Fibroblast of lung (primary cell): ENCODE data around the gene HTD2.

Source experiments
- CTCF ChIP-seq, 2 donors: IDR thresholded peaks in 1 of 2; conservative IDR thresholded peaks in 1 of 2; 1 replicate in 1 of 2; 2 replicates in 1 of 2; pipeline ENCODE4 v1.5.1; 2011 to 2012; ENCODE audit warnings: low read length in 2 of 2, control low read depth in 1 of 2, inconsistent platforms in 1 of 2, low read depth in 1 of 2, mild to moderate bottlenecking in 1 of 2
- EZH2 ChIP-seq: IDR thresholded peaks from 2 replicates; pipeline ENCODE4 v1.5.1; 2012; ENCODE audit warnings: low read length, control low read depth, mild to moderate bottlenecking; ENCODE audit errors: missing control alignments

DNA sequence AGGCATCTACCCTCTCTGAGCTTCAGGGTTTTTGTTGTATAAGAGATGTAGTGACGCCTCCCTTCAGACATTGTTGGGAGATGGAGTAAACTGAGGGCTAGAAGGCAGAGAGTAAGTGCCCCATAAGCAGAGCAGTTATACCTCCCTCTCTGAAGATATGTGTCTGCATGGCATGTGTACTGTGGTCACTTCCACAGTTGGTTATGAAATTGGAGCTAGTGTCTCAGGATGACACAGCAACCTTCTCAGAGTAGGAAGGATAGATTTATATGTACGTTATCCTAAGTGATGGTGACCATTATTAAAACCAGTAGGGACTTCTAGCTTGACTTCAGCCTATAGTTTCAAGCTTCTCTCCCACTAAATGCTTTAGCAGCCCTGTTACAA lies 44.3 kb downstream of the HTD2 start:
- TF ChIP-seq CTCF (conservative IDR thresholded peaks at IDR 0.05 in 1 of 2, IDR thresholded peaks at IDR 0.05 in 1 of 2; ENCODE audit: low read depth in 1 of 2, low read length in 2 of 2): no peak
- no peak for TF ChIP-seq EZH2
